ENCODE data around the gene DAD1.
"Not testable (repeated sequence)": the region's sequence is repeated elsewhere in the genome, so short reads cannot be mapped to it uniquely, and the experiment has no call there.

Gene DAD1

DNA sequence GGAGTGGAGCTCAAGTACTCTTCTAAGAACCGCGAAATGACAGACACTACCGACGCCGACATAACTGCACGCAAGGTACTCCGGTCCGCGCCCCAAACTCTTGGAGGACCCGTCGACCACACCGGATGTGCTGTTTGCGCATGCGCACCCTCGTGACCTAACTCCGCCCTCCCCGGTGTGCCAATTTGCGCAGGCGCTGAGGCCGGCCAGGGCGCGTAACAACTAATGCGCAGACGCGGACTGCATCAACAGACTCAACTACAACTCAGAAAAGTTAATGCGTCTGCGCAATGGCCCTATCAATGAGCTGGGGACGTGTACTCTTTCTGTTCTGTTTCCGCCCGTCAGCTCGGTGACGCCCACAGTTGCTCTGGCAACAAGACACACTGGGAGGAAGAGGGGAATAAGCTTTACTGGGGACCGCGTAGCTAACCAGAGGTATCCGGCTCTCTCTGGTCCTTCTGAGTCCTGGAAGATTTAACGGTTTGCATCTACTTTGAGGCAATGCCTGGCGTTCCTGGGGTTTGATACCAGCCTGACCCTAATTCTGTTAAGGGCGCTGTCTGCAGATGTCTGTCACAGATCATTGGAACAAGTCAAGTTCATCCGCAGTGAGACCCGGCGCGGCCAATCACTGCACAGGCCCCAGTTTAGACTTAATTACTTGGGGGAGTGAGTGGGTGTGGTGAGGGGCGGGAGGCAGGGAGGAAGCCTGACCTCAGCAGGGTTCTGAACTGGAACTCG lies at the start of gene DAD1:
DAD1 (minus strand) TSS at position 129 of the 744 bp plus-strand sequence; CDS start at position 62, 67 bp downstream.
- H3K4me1 ChIP-seq (ENCODE audit: insufficient read depth, low read length) = peaks cover 7% of the 10 kb centered on the region
- peak within 1 kb of the TSS; percentile 98 for H3K4me3 ChIP-seq (ENCODE audit: low read length)
- 0 out of 2 replicates have a peak, but pooled peaks cover 13% of the 10 kb centered on the region for H3K36me3 ChIP-seq (ENCODE audit: insufficient read depth, low read depth, low read length)
- H3K27ac ChIP-seq (ENCODE audit: low read length) = peak within 1 kb of the TSS; percentile 74
- no peaks in the 10 kb centered on the region for H3K9me3 ChIP-seq (ENCODE audit: insufficient read depth, low read depth, low read length)
- H3K9ac ChIP-seq (ENCODE audit: low read depth, low read length) = peak within 1 kb of the TSS; percentile 97
- no peaks in the 10 kb centered on the region for H3K27me3 ChIP-seq (ENCODE audit: insufficient read depth, low read length)

DNA sequence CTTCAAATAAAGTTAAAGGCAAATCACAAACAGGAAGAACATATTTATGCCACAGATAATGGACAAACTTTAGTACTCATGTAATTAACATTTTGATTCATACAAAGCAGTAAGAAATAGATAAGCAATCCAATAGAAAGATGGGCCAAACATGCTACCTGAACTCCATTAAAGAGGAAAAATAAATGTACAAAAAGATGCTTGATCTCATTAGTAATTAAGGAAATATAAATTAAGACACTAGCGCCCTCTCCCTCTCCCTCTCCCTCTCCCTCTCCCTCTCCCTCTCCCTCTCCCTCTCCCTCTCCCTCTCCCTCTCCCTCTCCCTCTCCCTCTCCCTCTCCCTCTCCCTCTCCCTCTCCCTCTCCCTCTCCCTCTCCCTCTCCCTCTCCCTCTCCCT lies 47.0 kb upstream of the DAD1 start:
- not testable (repeated sequence) for H3K36me3 ChIP-seq (ENCODE audit: insufficient read depth, low read depth, low read length); H3K27me3 ChIP-seq (ENCODE audit: insufficient read depth, low read length); H3K9ac ChIP-seq (ENCODE audit: low read depth, low read length); H3K4me3 ChIP-seq (ENCODE audit: low read length); H3K27ac ChIP-seq (ENCODE audit: low read length); H3K4me1 ChIP-seq (ENCODE audit: insufficient read depth, low read length); H3K9me3 ChIP-seq (ENCODE audit: insufficient read depth, low read depth, low read length)

DNA sequence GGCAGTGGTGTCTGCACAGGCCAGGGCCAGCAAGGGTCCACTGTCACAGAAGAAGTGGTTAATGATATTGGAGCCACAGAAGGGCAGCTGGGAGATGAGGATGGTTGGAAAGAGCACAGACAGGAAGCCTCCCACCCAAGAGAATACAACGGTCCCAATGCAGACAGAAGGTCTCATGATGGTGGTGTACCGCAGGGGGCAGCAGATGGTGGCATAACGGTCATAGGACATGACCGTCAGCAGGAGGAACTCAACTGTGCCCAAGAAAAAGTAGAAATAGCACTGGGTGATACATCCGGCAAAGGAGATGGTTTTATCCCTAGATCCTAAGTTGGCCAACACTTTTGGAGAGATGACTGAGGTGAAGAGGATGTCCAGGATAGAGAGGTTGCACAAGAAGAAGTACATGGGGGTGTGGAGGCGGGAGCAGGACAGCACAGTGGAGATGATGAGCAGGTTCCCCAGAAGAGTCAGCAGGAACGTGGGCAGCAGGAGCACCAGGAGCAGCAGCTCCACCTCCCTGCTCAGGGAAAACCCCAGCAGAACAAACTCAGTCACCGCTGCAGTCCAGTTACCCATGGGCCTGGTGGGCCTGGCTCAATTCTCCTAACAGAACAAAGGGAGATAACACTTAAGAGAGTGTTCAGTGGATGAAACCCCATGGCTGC lies 45.3 kb upstream of the DAD1 start:
- Histone ChIP-seq H3K9ac (ENCODE audit: low read depth, low read length) (no peak overlapping the region), H3K27ac (ENCODE audit: low read length) (no peak overlapping the region), H3K4me1 (ENCODE audit: insufficient read depth, low read length) (no peaks in the 10 kb centered on the region), H3K27me3 (ENCODE audit: insufficient read depth, low read length) (no peaks in the 10 kb centered on the region), H3K9me3 (ENCODE audit: insufficient read depth, low read depth, low read length) (peaks cover 7% of the 10 kb centered on the region; the same call in 1 of the 2 replicates), H3K36me3 (ENCODE audit: insufficient read depth, low read depth, low read length) (no peaks in the 10 kb centered on the region), H3K4me3 (ENCODE audit: low read length) (no peak overlapping the region)

DNA sequence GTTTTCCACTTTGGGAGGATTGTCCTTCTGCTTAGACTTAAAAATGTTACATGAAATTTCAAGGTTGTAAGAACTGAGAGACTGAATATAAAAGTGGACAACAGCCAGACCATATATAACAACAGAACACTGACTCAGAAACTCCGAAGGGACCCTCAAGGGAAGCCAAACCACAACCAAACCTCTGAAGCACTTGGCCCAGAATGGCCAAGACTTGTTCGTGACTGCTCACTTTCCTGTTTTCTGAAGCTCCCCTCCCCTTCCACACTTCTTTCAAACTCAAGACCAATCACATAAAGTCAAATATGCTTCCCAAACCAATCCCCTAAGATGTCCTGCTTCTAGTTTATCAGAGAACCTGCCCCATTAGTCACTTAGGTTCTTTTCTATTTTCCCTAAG lies 41.5 kb upstream of the DAD1 start:
- H3K27me3 ChIP-seq (ENCODE audit: insufficient read depth, low read length) = no peaks in the 10 kb centered on the region
- H3K9ac ChIP-seq (ENCODE audit: low read depth, low read length) = no peak overlapping the region
- 0 out of 2 replicates have a peak, but pooled peaks cover 5% of the 10 kb centered on the region for H3K4me1 ChIP-seq (ENCODE audit: insufficient read depth, low read length)
- peaks cover 7% of the 10 kb centered on the region; the same call in 1 of the 2 replicates for H3K9me3 ChIP-seq (ENCODE audit: insufficient read depth, low read depth, low read length)
- no peaks in the 10 kb centered on the region for H3K36me3 ChIP-seq (ENCODE audit: insufficient read depth, low read depth, low read length)
- H3K4me3 ChIP-seq (ENCODE audit: low read length) = no peak overlapping the region
- no peak overlapping the region for H3K27ac ChIP-seq (ENCODE audit: low read length)

DNA sequence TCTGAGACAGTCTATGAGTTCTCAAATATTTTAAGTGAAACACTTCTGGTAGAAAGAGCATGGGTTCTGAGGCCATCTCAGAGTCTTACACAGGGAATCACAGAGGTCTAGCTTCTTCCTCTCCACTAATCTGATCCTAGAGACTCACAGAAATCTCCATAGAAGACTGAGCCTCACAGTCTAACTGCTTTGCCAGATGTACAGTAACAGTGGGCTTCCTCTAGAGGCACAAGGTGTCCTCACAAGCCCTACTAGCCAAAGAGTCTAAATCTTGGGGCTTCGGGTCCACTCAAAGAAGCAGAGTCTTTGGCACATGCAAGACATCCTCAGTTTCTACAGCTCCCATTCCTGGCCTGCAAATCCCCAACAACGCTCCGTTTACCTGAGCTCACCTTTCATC lies 41.0 kb upstream of the DAD1 start:
- Histone ChIP-seq H3K36me3 (ENCODE audit: insufficient read depth, low read depth, low read length) (no peaks in the 10 kb centered on the region), H3K4me3 (ENCODE audit: low read length) (no peak overlapping the region), H3K27me3 (ENCODE audit: insufficient read depth, low read length) (no peaks in the 10 kb centered on the region), H3K4me1 (ENCODE audit: insufficient read depth, low read length) (0 out of 2 replicates have a peak, but pooled peaks cover 5% of the 10 kb centered on the region), H3K9me3 (ENCODE audit: insufficient read depth, low read depth, low read length) (peaks cover 7% of the 10 kb centered on the region; the same call in 1 of the 2 replicates), H3K27ac (ENCODE audit: low read length) (no peak overlapping the region), H3K9ac (ENCODE audit: low read depth, low read length) (no peak overlapping the region)

DNA sequence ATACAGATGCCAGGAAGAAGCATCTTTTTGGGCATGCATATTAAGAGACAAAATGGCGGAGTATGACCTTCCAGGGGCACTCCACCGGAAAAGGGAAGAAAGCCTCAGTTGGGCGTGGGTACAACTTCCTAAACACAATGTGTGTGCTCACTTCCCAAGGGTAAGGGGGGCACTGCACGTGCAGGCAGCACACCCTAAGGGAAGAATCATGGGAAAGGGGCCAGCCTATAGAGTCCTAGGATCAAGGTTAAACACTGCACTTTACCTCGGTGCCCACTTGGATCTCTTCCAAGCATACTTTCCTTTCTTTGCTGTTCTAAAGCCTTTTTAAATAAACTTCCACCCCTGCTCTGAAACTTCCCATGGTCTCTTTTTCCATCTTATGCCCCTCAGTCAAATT lies 40.3 kb upstream of the DAD1 start:
- H3K27ac ChIP-seq (ENCODE audit: low read length) = no peak overlapping the region
- peaks cover 7% of the 10 kb centered on the region; the same call in 1 of the 2 replicates for H3K9me3 ChIP-seq (ENCODE audit: insufficient read depth, low read depth, low read length)
- no peak overlapping the region for H3K9ac ChIP-seq (ENCODE audit: low read depth, low read length)
- no peak overlapping the region for H3K4me3 ChIP-seq (ENCODE audit: low read length)
- no peaks in the 10 kb centered on the region for H3K27me3 ChIP-seq (ENCODE audit: insufficient read depth, low read length)
- H3K36me3 ChIP-seq (ENCODE audit: insufficient read depth, low read depth, low read length) = no peaks in the 10 kb centered on the region
- 0 out of 2 replicates have a peak, but pooled peaks cover 5% of the 10 kb centered on the region for H3K4me1 ChIP-seq (ENCODE audit: insufficient read depth, low read length)

DNA sequence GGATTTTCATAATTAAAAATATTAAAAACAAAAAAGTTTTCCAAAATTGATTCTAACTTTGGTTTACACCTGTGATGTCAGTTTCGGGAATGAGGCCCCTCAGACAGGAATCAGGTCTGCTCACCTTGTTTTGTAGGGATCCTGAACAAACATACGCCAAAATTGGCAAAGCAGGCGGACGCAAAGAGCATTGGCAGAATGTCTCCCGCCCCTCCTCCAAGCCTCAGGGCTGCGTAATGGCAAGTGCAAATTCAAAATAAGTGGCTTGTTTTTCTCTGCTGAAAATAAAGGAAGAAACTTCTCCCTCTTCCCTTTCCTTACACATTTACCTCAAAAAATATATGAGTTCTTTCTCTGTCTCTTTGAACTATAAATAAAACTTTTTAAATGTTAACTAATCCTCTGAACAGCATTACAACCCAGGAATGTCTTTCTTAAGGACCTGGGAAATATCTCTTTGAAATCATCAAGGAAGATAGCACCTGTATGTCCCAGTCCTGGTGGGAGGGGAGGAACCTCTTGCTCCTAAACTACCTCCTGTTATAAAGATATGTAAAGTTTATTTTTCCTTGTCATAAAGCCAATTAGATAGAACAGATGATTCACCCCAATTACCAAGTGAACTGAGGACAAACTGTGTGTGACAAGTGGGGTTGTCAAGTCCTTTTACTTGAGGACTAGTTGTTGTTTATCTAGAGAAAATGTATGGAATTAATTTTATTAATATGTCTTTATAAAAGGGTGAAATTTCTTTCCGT lies 38.7 kb upstream of the DAD1 start:
- no peak overlapping the region for H3K27ac ChIP-seq (ENCODE audit: low read length)
- H3K9ac ChIP-seq (ENCODE audit: low read depth, low read length) = no peak overlapping the region
- no peaks in the 10 kb centered on the region for H3K36me3 ChIP-seq (ENCODE audit: insufficient read depth, low read depth, low read length)
- H3K4me1 ChIP-seq (ENCODE audit: insufficient read depth, low read length) = 0 out of 2 replicates have a peak, but pooled peaks cover 5% of the 10 kb centered on the region
- H3K9me3 ChIP-seq (ENCODE audit: insufficient read depth, low read depth, low read length) = peaks cover 7% of the 10 kb centered on the region; the same call in 1 of the 2 replicates
- no peaks in the 10 kb centered on the region for H3K27me3 ChIP-seq (ENCODE audit: insufficient read depth, low read length)
- H3K4me3 ChIP-seq (ENCODE audit: low read length) = no peak overlapping the region

DNA sequence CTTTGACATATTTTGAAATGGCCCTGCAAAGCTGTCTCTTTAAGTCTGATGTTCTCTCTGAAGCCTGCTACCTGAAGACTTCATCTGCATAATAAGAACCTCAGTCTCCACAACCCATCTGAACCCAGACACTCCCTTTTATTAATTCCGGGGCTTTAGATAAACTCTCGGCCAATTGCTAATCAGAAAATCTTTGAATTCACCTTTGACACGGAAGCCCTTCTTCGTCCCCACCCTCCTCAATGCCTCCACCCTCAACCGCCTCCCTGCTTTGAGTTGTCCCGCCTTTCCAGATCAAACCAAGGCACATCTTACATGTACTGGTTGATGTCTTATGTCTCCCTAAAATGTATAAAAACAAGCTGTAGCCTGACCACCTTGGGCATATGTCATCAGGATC lies 37.6 kb upstream of the DAD1 start:
- no peak overlapping the region for H3K9ac ChIP-seq (ENCODE audit: low read depth, low read length)
- H3K9me3 ChIP-seq (ENCODE audit: insufficient read depth, low read depth, low read length) = peaks cover 6% of the 10 kb centered on the region; the same call in 1 of the 2 replicates
- H3K36me3 ChIP-seq (ENCODE audit: insufficient read depth, low read depth, low read length) = no peaks in the 10 kb centered on the region
- no peaks in the 10 kb centered on the region for H3K27me3 ChIP-seq (ENCODE audit: insufficient read depth, low read length)
- H3K4me3 ChIP-seq (ENCODE audit: low read length) = no peak overlapping the region
- no peak overlapping the region for H3K27ac ChIP-seq (ENCODE audit: low read length)
- H3K4me1 ChIP-seq (ENCODE audit: insufficient read depth, low read length) = 0 out of 2 replicates have a peak, but pooled peaks cover 5% of the 10 kb centered on the region

DNA sequence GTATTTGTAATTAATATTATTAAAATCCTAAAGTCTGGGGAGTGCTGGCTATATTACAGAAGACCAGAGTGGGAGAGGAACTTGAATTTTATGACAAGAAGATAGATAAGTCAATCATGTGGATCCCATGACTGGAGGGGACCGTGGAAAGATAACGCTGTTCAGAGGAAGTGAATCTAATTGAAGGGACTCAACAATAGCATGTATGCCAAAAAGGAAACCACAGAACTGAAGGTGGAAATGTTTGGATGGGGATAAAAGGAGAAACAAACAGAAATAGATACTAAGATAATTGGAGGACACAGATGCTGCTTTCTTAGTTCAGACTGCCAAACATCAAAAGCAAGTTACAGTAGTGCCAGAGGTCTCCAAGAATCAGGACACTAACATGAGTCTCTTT lies 34.0 kb upstream of the DAD1 start:
- no peak overlapping the region for H3K27ac ChIP-seq (ENCODE audit: low read length)
- 0 out of 2 replicates have a peak, but pooled peaks cover 5% of the 10 kb centered on the region for H3K4me1 ChIP-seq (ENCODE audit: insufficient read depth, low read length)
- H3K36me3 ChIP-seq (ENCODE audit: insufficient read depth, low read depth, low read length) = no peaks in the 10 kb centered on the region
- H3K9me3 ChIP-seq (ENCODE audit: insufficient read depth, low read depth, low read length) = peaks cover 7% of the 10 kb centered on the region; the same call in 1 of the 2 replicates
- H3K9ac ChIP-seq (ENCODE audit: low read depth, low read length) = no peak overlapping the region
- H3K27me3 ChIP-seq (ENCODE audit: insufficient read depth, low read length) = no peaks in the 10 kb centered on the region
- H3K4me3 ChIP-seq (ENCODE audit: low read length) = no peak overlapping the region

DNA sequence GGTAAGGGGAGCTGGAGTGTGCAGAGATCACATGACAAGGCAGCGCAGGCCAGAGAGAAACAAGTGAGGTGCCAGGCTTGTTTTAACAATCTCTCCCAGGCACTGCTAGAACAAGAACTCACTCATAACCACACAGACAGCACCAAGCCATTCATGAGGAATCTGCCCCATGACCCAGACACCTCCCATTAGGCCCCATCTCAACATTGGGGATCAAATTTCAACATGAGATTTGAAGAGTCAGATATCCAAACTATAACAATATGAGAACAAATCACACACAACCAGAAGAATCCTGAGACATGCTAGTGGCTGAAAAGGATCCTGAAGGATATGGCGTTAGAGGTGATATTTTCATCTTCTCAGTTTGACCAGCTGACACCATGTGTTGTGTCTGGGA lies 33.2 kb upstream of the DAD1 start:
- H3K9me3 ChIP-seq (ENCODE audit: insufficient read depth, low read depth, low read length) = peaks cover 7% of the 10 kb centered on the region; the same call in 1 of the 2 replicates
- no peak overlapping the region for H3K27ac ChIP-seq (ENCODE audit: low read length)
- H3K36me3 ChIP-seq (ENCODE audit: insufficient read depth, low read depth, low read length) = no peaks in the 10 kb centered on the region
- no peaks in the 10 kb centered on the region for H3K27me3 ChIP-seq (ENCODE audit: insufficient read depth, low read length)
- no peak overlapping the region for H3K9ac ChIP-seq (ENCODE audit: low read depth, low read length)
- no peak overlapping the region for H3K4me3 ChIP-seq (ENCODE audit: low read length)
- 0 out of 2 replicates have a peak, but pooled peaks cover 5% of the 10 kb centered on the region for H3K4me1 ChIP-seq (ENCODE audit: insufficient read depth, low read length)

DNA sequence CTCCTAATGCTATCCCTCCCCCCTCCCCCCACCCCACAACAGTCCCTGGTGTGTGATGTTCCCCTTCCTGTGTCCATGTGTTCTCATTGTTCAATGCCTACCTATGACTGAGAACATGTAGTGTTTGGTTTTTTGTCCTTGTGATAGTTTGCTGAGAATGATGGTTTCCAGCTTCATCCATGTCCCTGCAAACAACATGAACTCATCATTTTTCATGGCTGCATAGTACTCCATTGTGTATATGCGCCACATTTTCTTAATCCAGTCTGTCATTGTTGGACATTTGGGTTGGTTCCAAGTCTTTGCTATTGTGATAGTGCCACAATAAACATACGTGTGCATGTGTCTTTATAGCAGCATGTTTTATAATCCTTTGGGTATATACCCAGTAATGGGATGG lies 26.7 kb upstream of the DAD1 start:
- not testable (repeated sequence) for H3K9ac ChIP-seq (ENCODE audit: low read depth, low read length); H3K36me3 ChIP-seq (ENCODE audit: insufficient read depth, low read depth, low read length); H3K4me3 ChIP-seq (ENCODE audit: low read length); H3K27me3 ChIP-seq (ENCODE audit: insufficient read depth, low read length); H3K27ac ChIP-seq (ENCODE audit: low read length); H3K9me3 ChIP-seq (ENCODE audit: insufficient read depth, low read depth, low read length)
- H3K4me1 ChIP-seq (ENCODE audit: insufficient read depth, low read length) = peaks cover 11% of the 10 kb centered on the region
